Measurements from ENCODE around the gene DGUOK. TPM values are rescaled to one million over a fixed set of nuclear protein-coding genes. Genes with fewer than 3 reads are reported as not detected.

Gene DGUOK
- total and polyA plus RNA-seq, 2 experiments from 2014 or later: 68.4 to 287 TPM

DNA sequence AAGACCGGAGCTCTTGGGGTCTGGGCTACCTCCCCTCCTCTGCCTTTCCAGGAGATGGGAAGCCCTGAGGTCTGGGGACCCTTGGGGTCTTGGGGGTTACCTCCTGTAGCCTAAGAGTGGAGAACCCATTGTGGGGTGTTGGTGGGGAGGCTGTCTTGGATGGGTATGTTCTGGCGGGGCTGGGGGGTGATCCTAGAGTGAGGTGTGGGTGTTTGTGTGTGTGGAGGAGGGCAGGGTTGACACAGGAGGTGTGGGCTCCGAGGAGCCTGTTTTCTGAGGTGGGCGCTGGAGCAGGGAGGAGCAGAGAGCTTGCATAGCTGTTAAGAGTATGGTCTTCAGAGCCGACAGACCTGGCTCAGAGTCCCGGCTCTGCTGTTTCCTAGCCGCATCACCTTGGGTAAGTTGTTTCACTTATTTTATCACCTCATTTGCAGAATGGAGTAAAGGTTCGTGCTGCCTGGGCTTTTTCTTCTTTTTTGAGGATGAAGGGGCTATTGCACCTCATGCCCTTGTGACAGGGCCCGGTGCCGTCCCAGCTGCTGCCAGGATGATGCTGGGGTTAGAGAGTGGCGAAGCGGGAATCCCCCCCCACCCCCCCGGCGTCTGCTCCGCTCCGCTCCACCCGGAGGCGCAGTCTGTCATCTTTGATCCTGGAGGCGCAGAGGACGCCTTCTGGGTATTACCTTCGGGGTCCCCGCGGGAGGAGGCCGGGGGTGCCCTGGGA is 75.3 kb downstream of the DGUOK start (continued):
- TF ChIP-seq EZH2 (IDR thresholded peaks at IDR 0.05; ENCODE audit: low read depth, unreplicated experiment) (no peak), ETS1 (IDR thresholded peaks at IDR 0.05) (no peak), ZNF331 (CRISPR knock-in tag; IDR thresholded peaks at IDR 0.05; ENCODE audit: low read depth) (no peak), STAT1 (IDR thresholded peaks at IDR 0.05; ENCODE audit: unreplicated experiment) (no peak), POLR2AphosphoS5 (IDR thresholded peaks at IDR 0.05; ENCODE audit: low read depth) (no peak), JUNB (IDR thresholded peaks at IDR 0.05; ENCODE audit: unreplicated experiment) (no peak), EZH2phosphoT487 (IDR thresholded peaks at IDR 0.05; ENCODE audit: unreplicated experiment) (no peak), ZNF114 (CRISPR knock-in tag; IDR thresholded peaks at IDR 0.05) (no peak), CREB1 (CRISPR knock-in tag; IDR thresholded peaks at IDR 0.05; ENCODE audit: low read depth) (no peak), CTCF (conservative IDR thresholded peaks at IDR 0.05; ENCODE audit: low read depth in 2 of 2) (no peak)

DNA sequence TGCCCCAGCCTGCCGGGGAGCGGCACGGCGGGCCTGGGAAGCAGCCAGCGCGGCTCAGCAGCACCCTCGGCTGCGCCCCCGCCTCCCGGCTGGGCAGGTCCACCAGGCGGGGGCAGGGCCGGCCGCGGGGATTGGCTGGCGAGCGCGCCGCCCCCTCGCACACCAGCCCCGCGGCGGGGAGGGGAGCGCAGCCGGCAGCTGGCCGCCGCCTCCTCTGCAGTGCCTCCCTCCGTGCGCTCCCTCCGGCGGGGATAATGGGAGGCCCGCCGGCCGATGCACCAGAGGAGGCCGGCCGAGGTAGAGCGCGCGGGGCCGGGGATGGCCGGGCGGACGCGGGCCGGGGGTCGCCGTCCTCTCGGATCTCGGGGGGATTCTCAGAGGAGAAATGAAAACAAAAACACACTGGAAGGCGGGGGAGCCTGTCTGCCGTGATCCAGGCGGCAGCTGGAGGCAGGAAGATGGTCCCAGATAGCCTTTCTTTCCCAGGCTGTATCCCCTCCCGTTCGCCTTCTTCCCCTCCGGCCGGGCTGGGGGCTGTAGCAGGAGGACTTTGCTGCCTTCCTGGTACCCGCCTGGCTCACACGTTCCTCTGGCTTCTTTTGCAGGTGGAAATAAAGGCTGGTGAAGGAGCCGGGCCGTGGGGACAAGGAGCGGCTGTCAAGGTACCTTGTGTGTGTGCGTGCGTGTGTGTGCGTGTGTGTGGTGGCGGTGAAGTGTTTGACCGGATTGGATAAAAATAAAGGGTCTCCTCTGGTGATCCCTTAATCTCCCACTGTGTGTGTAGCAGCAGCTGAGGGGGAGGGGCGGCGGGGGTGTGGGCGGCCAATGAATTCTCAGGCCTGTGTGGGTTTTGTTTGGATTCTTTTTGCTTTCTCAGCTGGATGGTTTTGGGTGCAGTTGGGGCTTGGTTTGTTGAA is 76.1 kb downstream of the DGUOK start:
- Mint-ChIP-seq H3K9me3 (no peaks in the 10 kb centered on the region), H3K27ac (peak overlapping the region; percentile 81), H3K36me3 (ENCODE audit: low read depth) (peaks cover 4% of the 10 kb centered on the region), H3K4me3 (peak overlapping the region; percentile 87), H3K27me3 (ENCODE audit: insufficient read depth, low read depth, poor library complexity) (peaks cover 23% of the 10 kb centered on the region), H3K4me1 (peaks cover 82% of the 10 kb centered on the region)
- H3K27ac ChIP-seq (ENCODE audit: low read depth): peak overlapping the region; percentile 87; the same call in 1 of the 2 replicates
- ATAC-seq: peak; percentile 80
- H3K4me2 ChIP-seq: peak overlapping the region; percentile 94
- no peaks in the 10 kb centered on the region for H3F3A ChIP-seq (replicated peaks; ENCODE audit: low read depth)
- peak overlapping the region; percentile 93 for H3K4me3 ChIP-seq
- DNase-seq (ENCODE audit: low spot score): peak; percentile 91
- H3K36me3 ChIP-seq (ENCODE audit: insufficient read depth): no peaks in the 10 kb centered on the region; the same call in 1 of the 2 replicates
- H3K9me2 ChIP-seq (ENCODE audit: insufficient read depth): no peaks in the 10 kb centered on the region
- H3K4me1 ChIP-seq (ENCODE audit: insufficient read depth): peaks cover 60% of the 10 kb centered on the region
- peaks cover 29% of the 10 kb centered on the region for H4K20me1 ChIP-seq (replicated peaks; ENCODE audit: insufficient read depth)
- TF ChIP-seq POLR2AphosphoS5 (IDR thresholded peaks at IDR 0.05; ENCODE audit: low read depth): peak; percentile 76
- TF ChIP-seq CTCF (conservative IDR thresholded peaks at IDR 0.05; ENCODE audit: low read depth in 2 of 2): no peak; a peak in 1 of 4 replicates
- no peak for TF ChIP-seq ZNF114 (CRISPR knock-in tag; IDR thresholded peaks at IDR 0.05)
- no peaks in the 10 kb centered on the region for H3K27me3 ChIP-seq (ENCODE audit: insufficient read depth)
- H3K79me2 ChIP-seq (replicated peaks; ENCODE audit: insufficient read depth): peaks cover 72% of the 10 kb centered on the region
- no peak overlapping the region for H2AFZ ChIP-seq

Measured in GM23338 (cell line).